Measurements from ENCODE around the gene ACOT7.

DNA sequence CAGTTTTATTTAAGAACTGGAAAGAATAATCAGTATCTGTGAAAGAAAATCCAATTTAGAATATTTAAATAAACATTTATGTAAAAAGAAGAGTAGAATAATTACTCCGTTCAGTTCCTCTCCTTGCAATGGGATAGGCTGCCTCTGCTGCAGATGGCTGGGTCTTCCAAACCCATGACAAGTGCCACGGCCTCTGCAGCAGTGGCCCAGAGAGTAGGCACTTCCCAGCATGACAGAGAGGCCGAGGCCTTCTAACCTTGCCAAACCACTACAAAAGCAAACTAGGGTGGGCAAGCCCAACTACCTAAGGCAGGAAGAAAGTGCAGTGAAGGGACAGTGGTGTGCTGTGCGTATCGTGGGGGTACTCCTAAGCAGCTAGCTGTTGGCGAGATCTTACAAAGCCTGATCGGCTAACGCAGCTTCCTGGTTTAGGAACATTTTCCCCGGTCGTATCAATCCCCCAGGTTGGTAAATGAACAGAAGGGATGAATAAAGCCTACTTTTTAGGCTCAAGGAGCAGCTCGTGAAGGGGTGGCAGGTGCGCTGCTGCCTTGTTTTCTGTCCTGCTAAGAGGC, 172.3 kb downstream of the ACOT7 start:
- TF ChIP-seq, protein P1, sequence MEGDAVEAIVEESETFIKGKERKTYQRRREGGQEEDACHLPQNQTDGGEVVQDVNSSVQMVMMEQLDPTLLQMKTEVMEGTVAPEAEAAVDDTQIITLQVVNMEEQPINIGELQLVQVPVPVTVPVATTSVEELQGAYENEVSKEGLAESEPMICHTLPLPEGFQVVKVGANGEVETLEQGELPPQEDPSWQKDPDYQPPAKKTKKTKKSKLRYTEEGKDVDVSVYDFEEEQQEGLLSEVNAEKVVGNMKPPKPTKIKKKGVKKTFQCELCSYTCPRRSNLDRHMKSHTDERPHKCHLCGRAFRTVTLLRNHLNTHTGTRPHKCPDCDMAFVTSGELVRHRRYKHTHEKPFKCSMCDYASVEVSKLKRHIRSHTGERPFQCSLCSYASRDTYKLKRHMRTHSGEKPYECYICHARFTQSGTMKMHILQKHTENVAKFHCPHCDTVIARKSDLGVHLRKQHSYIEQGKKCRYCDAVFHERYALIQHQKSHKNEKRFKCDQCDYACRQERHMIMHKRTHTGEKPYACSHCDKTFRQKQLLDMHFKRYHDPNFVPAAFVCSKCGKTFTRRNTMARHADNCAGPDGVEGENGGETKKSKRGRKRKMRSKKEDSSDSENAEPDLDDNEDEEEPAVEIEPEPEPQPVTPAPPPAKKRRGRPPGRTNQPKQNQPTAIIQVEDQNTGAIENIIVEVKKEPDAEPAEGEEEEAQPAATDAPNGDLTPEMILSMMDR (conservative IDR thresholded peaks at IDR 0.05) = no peak
- TF ChIP-seq EZH2 (IDR thresholded peaks at IDR 0.05; ENCODE audit: low read depth) = no peak
